Activated B cell treated with CpG ODN at 0.5 μM for 24 hours (primary cell): ENCODE results near the gene CSTF1. TPM values are rescaled to one million over a fixed set of nuclear protein-coding genes. Genes with fewer than 3 reads are reported as not detected.

Experiments
- ATAC-seq: fragments of 200-7000 bp; cut with Tn5 transposase; one replicate; pipeline ENCODE4 v1.10.0; 2021; ENCODE audit warnings: low read depth, mild to moderate bottlenecking, moderate library complexity
- CTCF ChIA-PET: fragments of 350-600 bp; sonication (Branson Sonifier 250); formaldehyde crosslinking; loops from one replicate; lab custom pipeline; 2021; ENCODE audit warnings: antibody characterized with exemption; lab: Charles Lee
- POLR2A ChIA-PET: fragments of 350-600 bp; sonication (Branson Sonifier 250); formaldehyde crosslinking; loops from one replicate; lab custom pipeline; 2021; ENCODE audit warnings: antibody characterized with exemption; lab: Charles Lee
- DNase-seq: peaks from one replicate; pipeline ENCODE4 v3.0.0; 2022
- H3K27ac Mint-ChIP-seq: one replicate; pipeline ENCODE4 v1.8.0; 2020; ENCODE audit warnings: mixed read lengths
- H3K27me3 Mint-ChIP-seq: one replicate; pipeline ENCODE4 v1.8.0; 2021; ENCODE audit warnings: mixed read lengths
- H3K36me3 Mint-ChIP-seq: one replicate; pipeline ENCODE4 v1.8.0; 2021; ENCODE audit warnings: low read depth, mixed read lengths
- H3K4me1 Mint-ChIP-seq: one replicate; pipeline ENCODE4 v1.8.0; 2021; ENCODE audit warnings: mixed read lengths
- H3K4me3 Mint-ChIP-seq: one replicate; pipeline ENCODE4 v1.8.0; 2020; ENCODE audit warnings: mild to moderate bottlenecking, mixed read lengths
- H3K9me3 Mint-ChIP-seq: one replicate; pipeline ENCODE4 v1.8.0; 2020; ENCODE audit warnings: mixed read lengths
- intact Hi-C: fragments of 100-400 bp; cut with micrococcal nuclease; formaldehyde crosslinking; loops from one replicate; pipeline ENCODE4 v1.15.1; 2024
- total RNA-seq: library from RNA; stranded (reverse); gene quantifications from 2 replicates; pipeline ENCODE4 v1.2.3, GENCODE V29; 2022
- TF ChIP-seq, protein P1 (sequence below): fragments of 200-600 bp; IDR thresholded peaks from one replicate; pipeline ENCODE4 v1.8.0; 2022; ENCODE audit warnings: antibody characterized with exemption, mild to moderate bottlenecking

The CSTF1 gene
- total RNA-seq, 1 donor from 2014 or later: 36.2 TPM

DNA sequence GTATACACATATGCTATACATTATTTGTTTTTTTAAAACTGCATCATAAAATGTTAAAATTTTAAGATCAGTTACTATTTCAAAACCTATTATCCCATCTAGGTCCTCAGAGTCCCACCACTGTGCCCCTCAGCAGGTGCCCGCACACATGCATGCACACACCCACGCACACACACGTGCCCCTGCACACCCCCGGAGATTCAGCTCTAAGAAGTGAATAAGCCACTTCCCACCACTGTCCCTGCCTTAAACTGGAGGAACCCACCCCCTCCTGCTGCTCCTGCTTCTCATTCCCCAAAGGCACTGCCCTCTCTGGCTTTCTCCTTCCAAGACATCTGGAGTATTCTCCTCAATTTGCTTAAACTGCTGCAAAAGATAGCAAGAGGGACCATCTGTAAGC lies 39.1 kb upstream of the CSTF1 start:
- H3K4me3 Mint-ChIP-seq: no peak overlapping the region
- H3K9me3 Mint-ChIP-seq: no peaks in the 10 kb centered on the region
- no peak for DNase-seq
- TF ChIP-seq, protein P1, sequence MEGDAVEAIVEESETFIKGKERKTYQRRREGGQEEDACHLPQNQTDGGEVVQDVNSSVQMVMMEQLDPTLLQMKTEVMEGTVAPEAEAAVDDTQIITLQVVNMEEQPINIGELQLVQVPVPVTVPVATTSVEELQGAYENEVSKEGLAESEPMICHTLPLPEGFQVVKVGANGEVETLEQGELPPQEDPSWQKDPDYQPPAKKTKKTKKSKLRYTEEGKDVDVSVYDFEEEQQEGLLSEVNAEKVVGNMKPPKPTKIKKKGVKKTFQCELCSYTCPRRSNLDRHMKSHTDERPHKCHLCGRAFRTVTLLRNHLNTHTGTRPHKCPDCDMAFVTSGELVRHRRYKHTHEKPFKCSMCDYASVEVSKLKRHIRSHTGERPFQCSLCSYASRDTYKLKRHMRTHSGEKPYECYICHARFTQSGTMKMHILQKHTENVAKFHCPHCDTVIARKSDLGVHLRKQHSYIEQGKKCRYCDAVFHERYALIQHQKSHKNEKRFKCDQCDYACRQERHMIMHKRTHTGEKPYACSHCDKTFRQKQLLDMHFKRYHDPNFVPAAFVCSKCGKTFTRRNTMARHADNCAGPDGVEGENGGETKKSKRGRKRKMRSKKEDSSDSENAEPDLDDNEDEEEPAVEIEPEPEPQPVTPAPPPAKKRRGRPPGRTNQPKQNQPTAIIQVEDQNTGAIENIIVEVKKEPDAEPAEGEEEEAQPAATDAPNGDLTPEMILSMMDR: no peak
- intact Hi-C loops: no loop called here
- H3K27ac Mint-ChIP-seq: no peak overlapping the region
- no peaks in the 10 kb centered on the region for H3K36me3 Mint-ChIP-seq
- peaks cover 13% of the 10 kb centered on the region for H3K27me3 Mint-ChIP-seq
- H3K4me1 Mint-ChIP-seq: peaks cover 4% of the 10 kb centered on the region
- no peak for ATAC-seq
- POLR2A ChIA-PET: no interaction called here
- CTCF ChIA-PET: no interaction called here

DNA sequence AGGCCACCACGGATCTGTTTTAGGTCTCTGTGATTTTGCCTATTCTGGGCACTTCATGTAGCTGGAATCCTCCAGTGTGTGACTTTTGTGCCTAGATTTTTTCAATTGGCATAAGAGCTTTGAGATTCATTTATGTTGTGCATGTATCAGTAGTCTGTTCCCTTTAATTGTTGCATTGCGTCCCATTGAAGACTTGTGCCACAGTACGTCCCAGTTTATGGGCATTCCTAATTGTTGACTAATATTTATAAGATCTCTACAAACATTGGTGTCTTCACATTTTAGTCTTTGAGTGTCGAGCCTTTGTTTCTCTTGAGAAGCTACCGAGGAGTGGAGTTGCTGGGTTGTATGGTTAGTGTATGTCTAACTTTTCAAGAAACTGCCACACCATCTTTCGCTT lies 34.4 kb upstream of the CSTF1 start:
- DNase-seq (no peak), ATAC-seq (no peak)
- intact Hi-C loops: loop anchor here (1.0 to 2.0 kb wide), 2 partner anchors 34 to 111 kb away; partner anchors contain the start of genes AURKA, CSTF1 and RTF2
- H3K36me3 Mint-ChIP-seq: no peaks in the 10 kb centered on the region
- peaks cover 1% of the 10 kb centered on the region for H3K27me3 Mint-ChIP-seq
- CTCF ChIA-PET: interaction anchor here (1.2 kb wide), 1 partner anchor 193 kb away, joined by 3 read pairs; no protein-coding TSS in a partner anchor
- peak overlapping the region; percentile 80 for H3K4me3 Mint-ChIP-seq
- H3K4me1 Mint-ChIP-seq: peaks cover 16% of the 10 kb centered on the region
- TF ChIP-seq, protein P1: no peak
- H3K9me3 Mint-ChIP-seq: no peaks in the 10 kb centered on the region
- POLR2A ChIA-PET: interaction anchor here (1.0 to 2.1 kb wide), 2 partner anchors 34 to 37 kb away, joined by 3 to 21 read pairs; partner anchors contain the start of genes AURKA and CSTF1
- H3K27ac Mint-ChIP-seq: no peak overlapping the region

- Mint-ChIP-seq H3K4me1 (peaks cover 16% of the 10 kb centered on the region), H3K9me3 (no peaks in the 10 kb centered on the region), H3K27ac (no peak within 1 kb of the TSS), H3K27me3 (no peaks in the 10 kb centered on the region), H3K4me3 (peak within 1 kb of the TSS; percentile 84), H3K36me3 (no peaks in the 10 kb centered on the region)
- CTCF ChIA-PET: interaction anchor here (1.2 kb wide), 1 partner anchor 193 kb away, joined by 3 read pairs; no protein-coding TSS in a partner anchor
- POLR2A ChIA-PET: interaction anchor here (1.0 to 2.1 kb wide), 2 partner anchors 34 to 37 kb away, joined by 3 to 21 read pairs; partner anchors contain the start of genes AURKA and CSTF1
- intact Hi-C loops: loop anchor here (1.0 to 2.0 kb wide), 2 partner anchors 34 to 110 kb away; partner anchors contain the start of genes AURKA, CSTF1 and RTF2
- peak; percentile 100 for ATAC-seq
- TF ChIP-seq, protein P1: no peak
- peak; percentile 73 for DNase-seq
Measured at GRCh38 chr20:56358600-56359211, 33.7 kb upstream of the CSTF1 start, which contains the start of gene FAM210B. TSS of gene FAM210B (plus strand) at chr20:56358974. CDS start at chr20:56359006, 32 bp downstream.

GRCh38 chr20:56359212-56360132 lies 33.0 kb upstream of the CSTF1 start:
- Mint-ChIP-seq H3K9me3 (no peaks in the 10 kb centered on the region), H3K27me3 (no peaks in the 10 kb centered on the region), H3K36me3 (no peaks in the 10 kb centered on the region), H3K4me1 (peaks cover 16% of the 10 kb centered on the region), H3K27ac (no peak overlapping the region), H3K4me3 (peak overlapping the region; percentile 84)
- DNase-seq (peak; percentile 17), ATAC-seq (no peak)
- ChIA-PET CTCF (interaction anchor here (1.2 kb wide), 1 partner anchor 192 kb away, joined by 3 read pairs; no protein-coding TSS in a partner anchor), POLR2A (interaction anchor here (1.0 to 2.1 kb wide), 2 partner anchors 33 to 36 kb away, joined by 3 to 21 read pairs; partner anchors contain the start of genes AURKA and CSTF1)
- TF ChIP-seq, protein P1: no peak
- intact Hi-C loops: loop anchor here (2.0 kb wide), 1 partner anchor 109 kb away; the partner anchor contains the start of gene RTF2
